SK-N-SH (cell line): ENCODE results near the gene DHCR24. TPM values are rescaled to one million over a fixed set of nuclear protein-coding genes. Genes with fewer than 3 reads are reported as not detected.
"Not testable (repeated sequence)": the region's sequence is repeated elsewhere in the genome, so short reads cannot be mapped to it uniquely, and the experiment has no call there.

ENCODE experiments used
- CTCF ChIA-PET: fragments of 300-600, 350-600 bp; formaldehyde crosslinking; extraction: SDS; loops from one replicate; lab custom pipeline; 2021; lab: Yijun Ruan, JAX
- POLR2A ChIA-PET: fragments of 350-600 bp; sonication (Branson Sonifier 250); formaldehyde crosslinking; extraction: SDS; loops from one replicate; lab custom pipeline; 2020; ENCODE audit warnings: antibody characterized with exemption, inconsistent platforms; lab: Yijun Ruan, JAX
- DNase-seq: peaks from one replicate; pipeline ENCODE4 v3.0.0; 2012
- H2AFZ ChIP-seq: fragments of 200-600 bp; sonication (generic); 2 replicates; pipeline ENCODE4 v1.8.1; 2016; ENCODE audit warnings: antibody characterized with exemption, mild to moderate bottlenecking, low read depth
- H3F3A ChIP-seq: fragments of 200-600 bp; sonication (generic); replicated peaks from 2 replicates; pipeline ENCODE3; 2016; ENCODE audit warnings: antibody characterized with exemption, mild to moderate bottlenecking; ENCODE audit not compliant: insufficient read depth
- H3K27ac ChIP-seq, 2 experiments: fragments of 200-500 bp in 1 of 2; fragments of 200-600 bp in 1 of 2; sonication (Bioruptor generic) in 1 of 2; sonication (generic), shearing (Covaris generic) in 1 of 2; 2 replicates each; pipeline versions ENCODE4 v1.5.1 to v1.6.1; 2014 to 2016; ENCODE audit warnings: low read depth in 2 of 2, inconsistent platforms in 1 of 2, low read length in 1 of 2, mild to moderate bottlenecking in 1 of 2, mixed read lengths in 1 of 2
- H3K27me3 ChIP-seq: fragments of 200-600 bp; sonication (generic), shearing (Covaris generic); 2 replicates; pipeline ENCODE4 v1.6.1; 2016; ENCODE audit warnings: mixed run types; ENCODE audit not compliant: insufficient read depth
- H3K36me3 ChIP-seq, 2 experiments: fragments of 200-500 bp in 1 of 2; fragments of 200-600 bp in 1 of 2; sonication (Bioruptor generic) in 1 of 2; sonication (generic) in 1 of 2; replicated peaks in 1 of 2; 2 replicates each; pipeline versions ENCODE3 to v1.5.1; 2014 to 2016; ENCODE audit warnings: low read length in 1 of 2, mild to moderate bottlenecking in 1 of 2; ENCODE audit not compliant: insufficient read depth in 2 of 2, control insufficient read depth in 1 of 2
- H3K4me1 ChIP-seq, 2 experiments: fragments of 200-500 bp in 1 of 2; fragments of 200-600 bp in 1 of 2; sonication (Bioruptor generic) in 1 of 2; sonication (generic), shearing (Covaris generic) in 1 of 2; 2 replicates each; pipeline versions ENCODE4 v1.5.1 to v1.6.1; 2014 to 2016; ENCODE audit warnings: low read depth in 1 of 2, low read length in 1 of 2, mixed run types in 1 of 2; ENCODE audit not compliant: insufficient read depth in 2 of 2, control insufficient read depth in 1 of 2
- H3K4me2 ChIP-seq: fragments of 200-600 bp; sonication (generic), shearing (Covaris generic); 2 replicates; pipeline ENCODE4 v1.6.1; 2017; ENCODE audit warnings: mixed run types
- H3K4me3 ChIP-seq, 2 experiments: fragments of 200-500 bp in 1 of 2; fragments of 200-600 bp in 1 of 2; sonication (Bioruptor generic) in 1 of 2; sonication (generic), shearing (Covaris generic) in 1 of 2; 2 replicates each; pipeline versions ENCODE4 v1.5.1 to v1.8.1; 2014 to 2016; ENCODE audit warnings: low read depth in 2 of 2, inconsistent platforms in 1 of 2, low read length in 1 of 2, mild to moderate bottlenecking in 1 of 2, mixed read lengths in 1 of 2, moderate library complexity in 1 of 2
- H3K79me2 ChIP-seq: fragments of 200-600 bp; sonication (generic); 2 replicates; pipeline ENCODE4 v1.8.1; 2017; ENCODE audit warnings: mild to moderate bottlenecking; ENCODE audit not compliant: insufficient read depth
- H3K9ac ChIP-seq: fragments of 200-600 bp; sonication (generic); 2 replicates; pipeline ENCODE4 v1.6.1; 2017; ENCODE audit warnings: mixed run types
- H3K9me2 ChIP-seq: fragments of 200-600 bp; sonication (generic); 2 replicates; pipeline ENCODE4 v1.6.1; 2017; ENCODE audit warnings: mixed run types
- H3K9me3 ChIP-seq: fragments of 200-600 bp; sonication (generic); 2 replicates; pipeline ENCODE4 v1.6.1; 2017; ENCODE audit warnings: mixed run types, mild to moderate bottlenecking, moderate library complexity
- H4K20me1 ChIP-seq: fragments of 200-600 bp; sonication (generic); 2 replicates; pipeline ENCODE4 v1.6.1; 2017; ENCODE audit warnings: mild to moderate bottlenecking, mixed run types; ENCODE audit not compliant: insufficient read depth
- EP300 ChIP-seq, 2 experiments: IDR thresholded peaks; 2 replicates each; pipeline versions ENCODE4 v1.4.0 to v1.6.1; 2012; ENCODE audit warnings: borderline replicate concordance in 1 of 2, low read depth in 1 of 2, low read length in 1 of 2
- FOSL2 ChIP-seq: IDR thresholded peaks from 2 replicates; pipeline ENCODE4 v1.4.0; 2012; ENCODE audit warnings: low read depth, mild to moderate bottlenecking, moderate library complexity, borderline replicate concordance
- FOXM1 ChIP-seq: IDR thresholded peaks from 2 replicates; pipeline ENCODE4 v1.4.0; 2012; ENCODE audit warnings: low read depth, mild to moderate bottlenecking
- IRF3 ChIP-seq: fragments of 150-350 bp; IDR thresholded peaks from 2 replicates; pipeline ENCODE4 v1.6.1; 2016; ENCODE audit warnings: mild to moderate bottlenecking, low read depth, low read length
- JUND ChIP-seq: IDR thresholded peaks from 2 replicates; pipeline ENCODE4 v1.4.0; 2012
- NRF1 ChIP-seq: IDR thresholded peaks from 2 replicates; pipeline ENCODE4 v1.6.1; 2012; ENCODE audit warnings: low read depth, mild to moderate bottlenecking, low read length
- RAD21 ChIP-seq: IDR thresholded peaks from 2 replicates; pipeline ENCODE4 v1.6.1; 2012; ENCODE audit warnings: mild to moderate bottlenecking, low read length
- REST ChIP-seq: IDR thresholded peaks from 2 replicates; pipeline ENCODE4 v1.6.1; 2012; ENCODE audit warnings: mild to moderate bottlenecking, low read depth, low read length, moderate library complexity
- TCF12 ChIP-seq: IDR thresholded peaks from 2 replicates; pipeline ENCODE4 v1.4.0; 2012
- TEAD4 ChIP-seq: IDR thresholded peaks from 2 replicates; pipeline ENCODE4 v1.4.0; 2012; ENCODE audit warnings: mild to moderate bottlenecking, borderline replicate concordance; ENCODE audit not compliant: insufficient read depth
- ZBTB33 ChIP-seq: IDR thresholded peaks from 2 replicates; pipeline ENCODE4 v1.4.0; 2012; ENCODE audit warnings: low read depth, borderline replicate concordance
- WGBS: methylation state at CpG from one replicate; pipeline ENCODE4 v1.1.6; 2017; ENCODE audit warnings: low lambda C conversion rate; 5-methylcytosine and 5-hydroxymethylcytosine counted together
- polyA plus RNA-seq, 3 experiments: library from polyadenylated mRNA; depleted of rRNA; stranded (reverse); fragments of >200 nt; gene quantifications; 2 replicates each; pipeline ENCODE4 v1.2.3, GENCODE V29; 2012

DHCR24 gene
- polyA plus RNA-seq, 1 of the 3 experiments (the other 2 are of a cell fraction): 4.3 TPM

- ChIA-PET CTCF (interaction anchor here (1.7 kb wide), 1 partner anchor 10 kb away, joined by 5 read pairs; no protein-coding TSS in a partner anchor), POLR2A (no interaction called here)
- DNase-seq: no peak
- H3K9me2 ChIP-seq: no peaks in the 10 kb centered on the region
- H2AFZ ChIP-seq: no peak overlapping the region
- H3K4me1 ChIP-seq: no peaks in the 10 kb centered on the region
- no peaks in the 10 kb centered on the region for H3K9me3 ChIP-seq
- H3K79me2 ChIP-seq: no peaks in the 10 kb centered on the region
- H3K4me3 ChIP-seq: no peak overlapping the region
- no peak overlapping the region for H3K27ac ChIP-seq
- no peak overlapping the region for H3K4me2 ChIP-seq
- no peak for TF ChIP-seq JUND
- no peak for TF ChIP-seq FOXM1
- no peak for TF ChIP-seq ZBTB33
- TF ChIP-seq TCF12: no peak
- no peak for TF ChIP-seq TEAD4
- TF ChIP-seq IRF3: no peak
- no peak for TF ChIP-seq FOSL2
- no peak for TF ChIP-seq RAD21
- TF ChIP-seq NRF1: no peak
- no peak for TF ChIP-seq EP300 (IDR thresholded peaks at IDR 0.05; ENCODE audit: borderline replicate concordance in 1 of 2, low read depth in 1 of 2, low read length in 1 of 2)
- TF ChIP-seq REST: no peak
- H3K9ac ChIP-seq: no peak overlapping the region
- no peaks in the 10 kb centered on the region for H3K27me3 ChIP-seq
- H3F3A ChIP-seq: no peaks in the 10 kb centered on the region
- H4K20me1 ChIP-seq: no peaks in the 10 kb centered on the region
- no peaks in the 10 kb centered on the region for H3K36me3 ChIP-seq
- 60% methylated on average over 6 of the region's 6 CpGs for WGBS
Measured at GRCh38 chr1:54919367-54920359, 32.7 kb upstream of the DHCR24 start.

- H3K27me3 ChIP-seq, DNase-seq, H3K79me2 ChIP-seq, POLR2A ChIA-PET, H2AFZ ChIP-seq, H3K4me1 ChIP-seq, H3F3A ChIP-seq, H3K27ac ChIP-seq, H3K36me3 ChIP-seq, H3K9ac ChIP-seq, H3K9me2 ChIP-seq, CTCF ChIA-PET, H3K9me3 ChIP-seq, H3K4me2 ChIP-seq, H4K20me1 ChIP-seq, H3K4me3 ChIP-seq: not testable (repeated sequence)
- 81% methylated on average over 14 of the region's 14 CpGs for WGBS
Measured at GRCh38 chr1:54911076-54911475, 24.1 kb upstream of the DHCR24 start.
